ENCODE measurements around the gene RCOR2.

Gene RCOR2

DNA sequence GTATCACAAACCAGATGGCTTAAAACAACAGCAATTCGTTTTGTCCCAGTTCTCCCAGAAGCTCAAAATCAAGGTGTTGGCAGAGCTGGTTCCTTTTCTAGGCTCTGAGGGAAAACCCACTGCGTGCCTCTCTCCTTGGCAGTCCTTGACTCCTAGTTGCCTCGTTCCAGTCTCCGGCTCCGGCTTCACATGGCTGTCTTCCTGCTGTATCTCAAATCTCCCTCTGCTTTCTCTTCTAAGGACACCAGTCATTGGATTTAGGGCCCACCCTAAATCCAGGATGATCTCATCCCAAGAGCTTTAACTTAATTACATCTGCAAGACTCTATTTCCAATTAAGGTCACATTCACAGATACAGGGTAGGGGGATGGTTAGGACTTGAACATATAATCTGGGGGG is 12.7 kb upstream of the RCOR2 start:
- Histone ChIP-seq H4K20me1 (ENCODE audit: insufficient read depth, low read length) (no peaks in the 10 kb centered on the region), H3K4me3 (ENCODE audit: low read depth, low read length, poor library complexity, severe bottlenecking) (no peak overlapping the region), H3K4me2 (ENCODE audit: low read length) (no peak overlapping the region), H3K27ac (ENCODE audit: low read depth, low read length, poor library complexity, severe bottlenecking) (no peak overlapping the region), H3K9me3 (ENCODE audit: low read length) (no peaks in the 10 kb centered on the region), H3K79me2 (ENCODE audit: insufficient read depth, low read length) (no peaks in the 10 kb centered on the region), H3F3A (ENCODE audit: insufficient read depth, low read length) (no peaks in the 10 kb centered on the region), H3K9me2 (ENCODE audit: low read depth, low read length) (no peaks in the 10 kb centered on the region), H3K27me3 (ENCODE audit: insufficient read depth, low read length) (peaks cover 3% of the 10 kb centered on the region; the same call in 1 of the 2 replicates), H3K36me3 (ENCODE audit: insufficient read depth, low read length) (no peaks in the 10 kb centered on the region), H3K9ac (ENCODE audit: low read length) (no peak overlapping the region), H2AFZ (ENCODE audit: low read length) (no peak overlapping the region), H3K4me1 (ENCODE audit: insufficient read depth, low read length, severe bottlenecking) (no peaks in the 10 kb centered on the region)
- TF ChIP-seq EZH2 (IDR thresholded peaks at IDR 0.05; ENCODE audit: borderline replicate concordance, low read length) = no peak
- TF ChIP-seq, protein P1, sequence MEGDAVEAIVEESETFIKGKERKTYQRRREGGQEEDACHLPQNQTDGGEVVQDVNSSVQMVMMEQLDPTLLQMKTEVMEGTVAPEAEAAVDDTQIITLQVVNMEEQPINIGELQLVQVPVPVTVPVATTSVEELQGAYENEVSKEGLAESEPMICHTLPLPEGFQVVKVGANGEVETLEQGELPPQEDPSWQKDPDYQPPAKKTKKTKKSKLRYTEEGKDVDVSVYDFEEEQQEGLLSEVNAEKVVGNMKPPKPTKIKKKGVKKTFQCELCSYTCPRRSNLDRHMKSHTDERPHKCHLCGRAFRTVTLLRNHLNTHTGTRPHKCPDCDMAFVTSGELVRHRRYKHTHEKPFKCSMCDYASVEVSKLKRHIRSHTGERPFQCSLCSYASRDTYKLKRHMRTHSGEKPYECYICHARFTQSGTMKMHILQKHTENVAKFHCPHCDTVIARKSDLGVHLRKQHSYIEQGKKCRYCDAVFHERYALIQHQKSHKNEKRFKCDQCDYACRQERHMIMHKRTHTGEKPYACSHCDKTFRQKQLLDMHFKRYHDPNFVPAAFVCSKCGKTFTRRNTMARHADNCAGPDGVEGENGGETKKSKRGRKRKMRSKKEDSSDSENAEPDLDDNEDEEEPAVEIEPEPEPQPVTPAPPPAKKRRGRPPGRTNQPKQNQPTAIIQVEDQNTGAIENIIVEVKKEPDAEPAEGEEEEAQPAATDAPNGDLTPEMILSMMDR (IDR thresholded peaks at IDR 0.05; ENCODE audit: low read length) = no peak

DNA sequence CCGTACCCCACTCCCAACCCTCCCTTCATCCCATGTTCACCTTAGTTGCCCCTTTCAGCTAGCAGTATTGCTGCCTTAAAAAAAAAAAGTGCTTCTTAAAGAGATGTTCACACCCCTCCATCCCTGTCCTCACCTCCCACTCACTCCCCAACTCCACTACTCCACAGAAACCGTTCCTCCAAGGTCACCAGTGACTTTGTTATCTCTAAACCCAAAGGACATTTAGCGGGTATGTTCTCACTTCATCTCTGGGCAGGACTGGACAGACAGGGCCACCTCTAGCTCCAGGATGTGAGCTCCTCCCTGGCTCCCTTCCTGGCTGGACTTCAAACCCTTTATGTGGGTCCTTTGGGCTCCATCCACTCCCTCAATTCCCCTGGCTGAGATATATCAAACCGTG is 6.4 kb upstream of the RCOR2 start:
- TF ChIP-seq EZH2 (IDR thresholded peaks at IDR 0.05; ENCODE audit: borderline replicate concordance, low read length) = no peak
- TF ChIP-seq, protein P1 (IDR thresholded peaks at IDR 0.05; ENCODE audit: low read length) = no peak
- H3K9me2 ChIP-seq (ENCODE audit: low read depth, low read length) = no peaks in the 10 kb centered on the region
- no peak overlapping the region for H2AFZ ChIP-seq (ENCODE audit: low read length)
- H3K79me2 ChIP-seq (ENCODE audit: insufficient read depth, low read length) = no peaks in the 10 kb centered on the region
- H3K4me3 ChIP-seq (ENCODE audit: low read depth, low read length, poor library complexity, severe bottlenecking) = no peak overlapping the region
- no peak overlapping the region for H3K4me2 ChIP-seq (ENCODE audit: low read length)
- no peak overlapping the region for H3K9ac ChIP-seq (ENCODE audit: low read length)
- no peaks in the 10 kb centered on the region for H3K36me3 ChIP-seq (ENCODE audit: insufficient read depth, low read length)
- H4K20me1 ChIP-seq (ENCODE audit: insufficient read depth, low read length) = no peaks in the 10 kb centered on the region
- H3F3A ChIP-seq (ENCODE audit: insufficient read depth, low read length) = no peaks in the 10 kb centered on the region
- H3K9me3 ChIP-seq (ENCODE audit: low read length) = no peaks in the 10 kb centered on the region
- peaks cover 4% of the 10 kb centered on the region for H3K27me3 ChIP-seq (ENCODE audit: insufficient read depth, low read length)
- peaks cover 18% of the 10 kb centered on the region for H3K4me1 ChIP-seq (ENCODE audit: insufficient read depth, low read length, severe bottlenecking)
- H3K27ac ChIP-seq (ENCODE audit: low read depth, low read length, poor library complexity, severe bottlenecking) = no peak overlapping the region

DNA sequence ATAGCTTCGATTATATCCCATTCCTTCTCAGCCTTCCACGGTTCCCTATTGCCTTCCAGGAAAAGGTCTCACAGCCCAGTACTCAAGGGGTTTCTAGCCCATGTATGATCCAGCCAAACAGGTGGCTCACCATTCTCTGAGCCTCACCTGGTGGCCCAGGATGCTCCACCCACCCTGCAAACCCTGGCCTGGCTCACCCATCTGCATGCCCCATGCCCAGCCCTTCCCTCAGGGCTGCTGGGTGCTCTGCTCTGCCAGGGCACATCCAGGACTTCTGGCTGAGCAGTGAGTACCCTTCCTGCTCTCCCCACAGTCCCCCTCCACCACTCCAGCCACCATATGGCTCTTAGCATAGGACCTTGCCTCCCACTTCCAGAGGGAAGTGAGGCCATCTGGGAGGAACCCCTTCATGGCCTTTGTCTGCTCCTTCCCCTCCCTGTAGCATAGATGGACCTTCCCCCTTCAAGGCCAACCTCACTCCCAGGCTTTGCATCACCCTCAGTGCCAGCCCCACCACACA is 5.8 kb upstream of the RCOR2 start:
- Histone ChIP-seq H2AFZ (ENCODE audit: low read length) (no peak overlapping the region), H4K20me1 (ENCODE audit: insufficient read depth, low read length) (no peaks in the 10 kb centered on the region), H3F3A (ENCODE audit: insufficient read depth, low read length) (no peaks in the 10 kb centered on the region), H3K79me2 (ENCODE audit: insufficient read depth, low read length) (no peaks in the 10 kb centered on the region), H3K9me3 (ENCODE audit: low read length) (no peaks in the 10 kb centered on the region), H3K36me3 (ENCODE audit: insufficient read depth, low read length) (no peaks in the 10 kb centered on the region), H3K9ac (ENCODE audit: low read length) (no peak overlapping the region), H3K27me3 (ENCODE audit: insufficient read depth, low read length) (peaks cover 4% of the 10 kb centered on the region), H3K9me2 (ENCODE audit: low read depth, low read length) (no peaks in the 10 kb centered on the region), H3K4me1 (ENCODE audit: insufficient read depth, low read length, severe bottlenecking) (peaks cover 24% of the 10 kb centered on the region), H3K4me3 (ENCODE audit: low read depth, low read length, poor library complexity, severe bottlenecking) (no peak overlapping the region), H3K4me2 (ENCODE audit: low read length) (no peak overlapping the region), H3K27ac (ENCODE audit: low read depth, low read length, poor library complexity, severe bottlenecking) (no peak overlapping the region)
- no peak for TF ChIP-seq EZH2 (IDR thresholded peaks at IDR 0.05; ENCODE audit: borderline replicate concordance, low read length)
- TF ChIP-seq, protein P1 (IDR thresholded peaks at IDR 0.05; ENCODE audit: low read length) = no peak

Measured in OCI-LY1 (cell line).